PC-9 (cell line): ENCODE measurements around the gene SFT2D2.

Experiments used
- EZH2 ChIP-seq: fragments of 200-600 bp; sonication (generic); IDR thresholded peaks from 2 replicates; pipeline ENCODE4 v1.8.0; 2017; ENCODE audit warnings: antibody characterized with exemption, low read depth
- TF ChIP-seq, protein P1 (sequence below): fragments of 200-600 bp; sonication (generic); conservative IDR thresholded peaks from 2 replicates; pipeline ENCODE4 v1.6.1; 2017; ENCODE audit warnings: mixed run types, antibody characterized with exemption, mild to moderate bottlenecking, moderate library complexity

DNA sequence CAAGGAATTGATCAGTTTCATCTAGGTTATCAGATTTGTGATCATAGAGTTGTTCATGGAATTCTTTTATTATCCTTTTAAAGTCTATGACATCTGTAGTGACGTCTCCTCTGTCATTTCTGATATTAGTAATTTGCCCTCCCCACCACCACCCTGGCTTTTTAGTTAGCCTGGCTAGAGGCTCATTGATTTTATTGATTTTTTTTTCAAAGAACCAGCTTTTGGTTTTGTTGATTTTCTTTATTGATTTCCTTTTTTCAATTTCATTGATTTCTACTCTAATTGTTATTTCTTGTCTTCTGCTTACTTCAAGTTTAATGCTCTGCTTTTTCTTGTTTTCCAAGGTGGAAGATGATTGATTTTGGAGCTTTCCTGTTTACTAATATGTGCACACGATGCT lies 31.6 kb downstream of the SFT2D2 start:
- TF ChIP-seq, protein P1, sequence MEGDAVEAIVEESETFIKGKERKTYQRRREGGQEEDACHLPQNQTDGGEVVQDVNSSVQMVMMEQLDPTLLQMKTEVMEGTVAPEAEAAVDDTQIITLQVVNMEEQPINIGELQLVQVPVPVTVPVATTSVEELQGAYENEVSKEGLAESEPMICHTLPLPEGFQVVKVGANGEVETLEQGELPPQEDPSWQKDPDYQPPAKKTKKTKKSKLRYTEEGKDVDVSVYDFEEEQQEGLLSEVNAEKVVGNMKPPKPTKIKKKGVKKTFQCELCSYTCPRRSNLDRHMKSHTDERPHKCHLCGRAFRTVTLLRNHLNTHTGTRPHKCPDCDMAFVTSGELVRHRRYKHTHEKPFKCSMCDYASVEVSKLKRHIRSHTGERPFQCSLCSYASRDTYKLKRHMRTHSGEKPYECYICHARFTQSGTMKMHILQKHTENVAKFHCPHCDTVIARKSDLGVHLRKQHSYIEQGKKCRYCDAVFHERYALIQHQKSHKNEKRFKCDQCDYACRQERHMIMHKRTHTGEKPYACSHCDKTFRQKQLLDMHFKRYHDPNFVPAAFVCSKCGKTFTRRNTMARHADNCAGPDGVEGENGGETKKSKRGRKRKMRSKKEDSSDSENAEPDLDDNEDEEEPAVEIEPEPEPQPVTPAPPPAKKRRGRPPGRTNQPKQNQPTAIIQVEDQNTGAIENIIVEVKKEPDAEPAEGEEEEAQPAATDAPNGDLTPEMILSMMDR, result no peak
- TF ChIP-seq EZH2, result no peak
